ENCODE measurements around the gene FRMPD3.

DNA sequence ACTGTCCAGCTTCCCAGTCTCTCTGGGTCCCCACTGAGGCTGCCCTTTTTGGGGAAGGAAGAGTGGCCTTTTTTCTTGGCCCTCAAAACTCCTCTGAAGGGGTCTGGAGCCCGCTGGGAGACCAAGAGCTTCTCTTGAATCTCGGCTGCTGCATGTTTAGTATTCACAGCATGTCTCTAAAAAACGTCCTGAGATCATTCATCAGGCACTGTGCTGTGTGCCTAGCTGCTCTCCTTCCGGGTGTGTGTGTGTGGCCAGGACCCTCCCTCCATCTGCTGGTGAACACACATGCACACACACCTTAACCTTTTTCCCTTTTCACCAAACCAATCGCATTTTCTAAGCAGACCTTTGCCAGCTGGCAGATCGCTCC is 841 bp upstream of the FRMPD3 start:
- no peak for TF ChIP-seq POLR2A (IDR thresholded peaks at IDR 0.05)
- TF ChIP-seq, protein P1, sequence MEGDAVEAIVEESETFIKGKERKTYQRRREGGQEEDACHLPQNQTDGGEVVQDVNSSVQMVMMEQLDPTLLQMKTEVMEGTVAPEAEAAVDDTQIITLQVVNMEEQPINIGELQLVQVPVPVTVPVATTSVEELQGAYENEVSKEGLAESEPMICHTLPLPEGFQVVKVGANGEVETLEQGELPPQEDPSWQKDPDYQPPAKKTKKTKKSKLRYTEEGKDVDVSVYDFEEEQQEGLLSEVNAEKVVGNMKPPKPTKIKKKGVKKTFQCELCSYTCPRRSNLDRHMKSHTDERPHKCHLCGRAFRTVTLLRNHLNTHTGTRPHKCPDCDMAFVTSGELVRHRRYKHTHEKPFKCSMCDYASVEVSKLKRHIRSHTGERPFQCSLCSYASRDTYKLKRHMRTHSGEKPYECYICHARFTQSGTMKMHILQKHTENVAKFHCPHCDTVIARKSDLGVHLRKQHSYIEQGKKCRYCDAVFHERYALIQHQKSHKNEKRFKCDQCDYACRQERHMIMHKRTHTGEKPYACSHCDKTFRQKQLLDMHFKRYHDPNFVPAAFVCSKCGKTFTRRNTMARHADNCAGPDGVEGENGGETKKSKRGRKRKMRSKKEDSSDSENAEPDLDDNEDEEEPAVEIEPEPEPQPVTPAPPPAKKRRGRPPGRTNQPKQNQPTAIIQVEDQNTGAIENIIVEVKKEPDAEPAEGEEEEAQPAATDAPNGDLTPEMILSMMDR (IDR thresholded peaks at IDR 0.05): no peak
- TF ChIP-seq EP300 (IDR thresholded peaks at IDR 0.05): no peak
